HG02870 (cell line): ENCODE data around the gene CCDC92B.
"Not testable (repeated sequence)": the region's sequence is repeated elsewhere in the genome, so short reads cannot be mapped to it uniquely, and the experiment has no call there.

Experiments used
- ATAC-seq: cut with Tn5 transposase; IDR thresholded peaks from one replicate; pipeline ENCODE4 v1.9.1; 2021; ENCODE audit warnings: mild to moderate bottlenecking, moderate library complexity; ENCODE audit not compliant: unreplicated experiment

Gene CCDC92B

DNA sequence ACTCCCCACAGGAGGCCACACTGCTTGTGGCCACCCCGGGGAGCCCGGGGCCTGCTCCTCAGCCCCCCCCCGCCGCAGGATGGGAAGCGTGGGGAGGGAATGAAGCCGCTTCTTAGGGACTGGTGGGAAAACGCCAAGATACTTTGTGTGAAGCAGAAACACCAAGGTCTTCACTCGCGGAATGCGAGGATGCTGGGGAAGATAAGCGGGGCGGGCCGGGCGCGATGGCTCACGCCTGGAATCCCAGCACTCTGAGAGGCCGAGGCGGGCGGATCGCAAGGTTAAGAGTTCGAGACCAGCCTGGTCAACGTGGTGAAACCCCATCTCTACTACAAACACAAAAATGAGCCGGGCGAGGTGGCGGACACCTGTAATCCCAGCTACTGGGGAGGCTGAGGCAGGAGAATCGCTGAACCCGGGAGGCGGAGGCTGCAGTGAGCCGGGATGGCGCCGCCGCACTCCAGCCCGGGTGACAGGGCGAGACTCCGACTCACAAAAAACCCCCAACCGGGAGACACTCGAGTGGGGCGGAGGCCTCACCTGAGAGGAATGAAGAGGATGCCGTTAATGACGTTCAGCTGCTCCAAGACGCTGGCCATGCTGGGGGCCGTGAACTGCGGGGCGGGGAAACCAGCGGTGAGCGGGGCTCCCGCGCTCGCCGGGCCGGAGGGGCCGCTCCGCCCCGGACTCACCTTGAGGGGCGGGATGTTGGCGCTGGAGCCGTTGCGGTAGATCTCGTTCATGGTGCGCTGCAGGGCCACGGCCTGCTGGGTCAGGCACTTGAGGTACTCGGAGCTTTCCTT is 58.2 kb downstream of the CCDC92B start:
- no peak for ATAC-seq

DNA sequence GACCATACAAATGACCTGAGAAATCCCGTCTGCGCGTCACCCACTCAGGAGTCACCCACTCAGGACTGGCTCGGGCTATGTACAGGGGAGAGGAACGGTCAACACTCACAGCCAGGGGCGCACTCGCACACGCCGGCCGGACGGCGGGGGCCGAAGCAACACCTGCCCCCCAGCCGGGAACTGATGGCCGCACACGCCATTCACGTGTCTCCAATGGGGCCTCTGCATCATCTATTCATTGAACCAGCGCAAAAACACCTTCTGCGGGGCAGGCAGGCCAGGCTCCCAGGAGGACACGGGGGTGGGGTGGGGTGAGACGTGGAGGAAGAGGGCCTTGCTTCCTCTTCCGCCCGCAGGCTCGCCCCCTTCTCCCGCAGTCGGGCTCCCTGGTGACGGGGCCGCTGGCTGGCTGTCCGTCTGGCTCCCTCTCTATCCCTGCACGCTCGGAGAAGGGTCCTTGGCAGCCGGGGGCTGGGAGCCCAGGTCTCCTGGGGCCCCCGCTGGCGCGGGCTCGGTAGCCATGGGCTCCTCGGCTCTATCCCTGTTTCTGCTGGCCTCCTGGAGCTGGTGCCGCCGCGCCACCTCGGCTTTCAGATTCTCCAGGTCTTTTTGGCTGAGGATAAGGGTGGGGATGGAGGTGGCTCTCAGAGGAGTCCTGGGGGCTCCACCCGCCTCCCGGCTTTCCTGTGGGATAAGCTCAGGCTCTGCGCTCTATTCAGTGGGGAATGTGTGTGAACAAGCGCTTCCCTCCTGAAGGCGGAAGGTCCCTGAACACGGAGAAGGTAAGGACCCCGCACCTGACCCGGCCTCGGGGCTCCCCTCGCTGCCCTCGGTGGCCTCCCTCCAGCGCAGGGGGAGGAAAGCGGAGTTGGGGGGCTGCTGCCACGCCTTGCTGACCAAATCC is 59.0 kb downstream of the CCDC92B start:
- no peak for ATAC-seq

DNA sequence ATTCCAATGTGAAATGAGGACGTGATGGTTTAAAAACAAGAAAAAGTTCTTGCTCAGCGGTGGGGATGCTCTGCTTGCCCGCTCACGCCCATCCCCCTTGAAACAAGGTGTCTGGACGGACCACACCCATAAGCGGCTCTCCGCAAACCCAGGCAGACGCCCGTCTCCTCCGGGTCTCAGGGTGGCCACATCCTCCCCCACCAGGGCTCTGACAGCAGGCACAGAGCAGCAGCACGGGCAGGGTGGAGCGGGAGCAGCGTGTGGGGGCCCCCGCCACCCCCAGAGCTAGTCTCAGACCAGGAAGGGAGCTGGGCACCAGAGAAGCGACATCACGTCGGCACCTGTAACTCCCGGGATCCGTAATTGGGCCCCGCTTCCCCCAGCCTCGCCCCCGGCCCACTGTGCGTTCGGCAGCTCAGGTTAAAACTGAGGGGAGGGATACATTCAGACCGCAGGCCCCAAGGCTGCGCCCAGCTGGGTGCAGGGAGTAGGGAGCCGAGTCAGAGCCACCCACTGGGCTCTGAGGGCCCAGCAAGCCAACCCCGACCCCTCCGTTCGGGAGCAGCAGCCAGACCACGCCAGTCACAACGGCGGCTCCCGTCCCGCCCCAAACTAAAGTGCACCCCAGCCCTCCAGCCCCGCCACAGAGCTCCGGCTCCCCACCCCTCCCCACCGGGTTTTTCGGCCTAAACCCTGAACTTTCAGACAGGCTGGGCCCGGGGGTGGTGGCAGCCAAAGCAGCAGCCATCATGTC is 59.9 kb downstream of the CCDC92B start:
- ATAC-seq, result no peak

DNA sequence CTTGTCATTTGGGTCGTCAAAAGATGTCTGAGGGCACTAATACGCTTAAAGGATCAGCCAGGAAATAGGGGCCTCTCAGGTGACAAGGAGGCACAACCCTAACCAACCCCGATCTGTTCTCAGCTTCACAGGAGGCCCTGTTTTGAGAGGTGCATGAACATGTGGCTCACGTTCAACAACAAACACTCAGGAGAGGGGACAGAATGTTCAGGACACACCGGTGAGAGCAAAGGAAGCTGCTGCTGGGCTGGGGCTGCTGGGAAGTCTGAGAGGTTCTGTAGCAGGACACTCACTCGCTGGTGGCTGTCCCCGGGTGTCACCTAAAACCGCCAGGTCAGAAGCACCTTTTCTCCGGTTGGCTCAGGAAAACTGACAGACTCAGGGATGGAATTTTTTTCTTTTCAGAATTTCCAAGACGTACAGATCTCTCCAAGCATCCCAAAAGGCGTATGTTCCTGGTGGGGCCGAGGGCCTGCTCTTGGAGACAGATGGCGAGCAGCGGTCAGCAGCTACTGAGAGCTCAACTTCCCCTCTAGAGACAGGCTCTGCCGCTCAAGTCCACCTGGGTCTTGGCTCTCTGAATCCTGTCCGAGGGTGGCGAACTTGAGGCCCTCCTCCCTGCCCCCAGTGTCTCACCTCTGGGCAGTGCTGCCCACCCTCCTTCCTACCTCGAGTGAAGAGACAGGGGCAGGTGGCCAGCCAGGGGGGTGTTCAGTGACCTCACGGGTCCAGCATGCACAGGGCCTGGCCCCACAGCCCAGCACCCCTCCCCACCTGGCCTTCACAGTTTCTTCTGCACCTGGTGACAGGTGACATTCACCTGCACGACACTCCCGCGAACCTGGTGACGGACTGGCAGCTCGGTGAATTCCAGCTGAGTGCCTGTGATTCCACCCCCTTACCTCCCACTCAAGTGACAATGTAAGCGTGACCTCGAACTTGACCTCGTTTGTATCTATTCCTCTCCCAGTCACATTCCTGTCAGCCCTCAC is 60.8 kb downstream of the CCDC92B start:
- no peak for ATAC-seq

DNA sequence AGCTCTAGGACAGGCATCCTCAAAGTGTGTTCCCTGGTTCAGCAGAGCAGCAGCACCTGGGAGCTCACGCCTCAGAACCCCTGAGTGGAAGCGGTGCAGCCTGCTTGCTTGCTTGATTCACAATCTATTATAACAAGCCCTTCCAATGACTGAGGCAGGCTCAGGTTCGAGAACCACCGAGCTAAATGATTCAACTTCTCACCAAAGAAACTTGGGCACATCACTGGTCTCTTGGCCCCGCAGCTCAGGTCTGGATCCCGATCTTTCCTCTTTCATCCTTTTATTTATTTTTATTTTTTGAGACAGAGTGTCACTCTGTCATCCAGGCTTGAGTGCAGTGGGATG is 62.4 kb downstream of the CCDC92B start:
- ATAC-seq, result no peak

DNA sequence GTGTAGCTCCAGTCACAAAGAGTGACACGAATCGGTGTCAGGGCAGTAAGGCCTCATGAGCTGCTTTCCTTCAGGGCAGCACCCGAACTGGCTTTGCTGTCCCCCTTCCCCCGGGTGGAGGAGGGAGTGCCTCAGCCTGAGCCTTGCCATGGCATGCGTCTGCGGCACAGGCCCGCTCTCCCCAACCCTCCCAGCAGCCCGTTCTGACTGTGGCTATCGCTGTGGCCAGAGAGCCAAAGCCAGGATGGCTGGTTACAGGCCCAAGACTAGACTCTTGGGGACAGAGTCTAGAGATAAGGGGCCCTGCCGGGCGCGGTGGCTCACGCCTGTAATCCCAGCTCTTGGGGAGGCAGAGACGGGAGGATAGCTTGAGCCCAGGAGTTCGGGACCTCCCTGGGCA is 63.8 kb downstream of the CCDC92B start:
- no peak for ATAC-seq

DNA sequence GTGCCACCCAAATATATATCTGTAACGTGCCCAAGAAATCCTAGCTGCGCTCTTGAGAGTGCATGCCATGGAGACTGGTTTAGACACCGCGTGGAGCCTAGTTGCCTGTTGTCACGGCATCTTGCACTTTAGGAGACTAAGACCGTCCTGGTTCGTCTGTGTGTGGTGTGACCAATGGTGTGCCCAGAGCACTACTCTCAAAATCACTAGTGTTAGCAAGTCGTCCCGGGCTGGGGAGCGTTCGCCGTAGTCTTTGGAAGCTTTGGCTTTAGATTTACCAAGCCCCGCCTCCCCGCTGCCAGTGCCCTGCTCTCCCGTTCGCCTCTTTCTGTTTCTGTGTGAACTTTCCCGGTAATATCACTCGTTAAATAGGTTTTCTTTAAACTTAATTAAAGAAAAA is 64.9 kb downstream of the CCDC92B start:
- ATAC-seq, result no peak

GRCh38 chr17:2683912-2684311 is 65.5 kb downstream of the CCDC92B start:
- no peak for ATAC-seq

DNA sequence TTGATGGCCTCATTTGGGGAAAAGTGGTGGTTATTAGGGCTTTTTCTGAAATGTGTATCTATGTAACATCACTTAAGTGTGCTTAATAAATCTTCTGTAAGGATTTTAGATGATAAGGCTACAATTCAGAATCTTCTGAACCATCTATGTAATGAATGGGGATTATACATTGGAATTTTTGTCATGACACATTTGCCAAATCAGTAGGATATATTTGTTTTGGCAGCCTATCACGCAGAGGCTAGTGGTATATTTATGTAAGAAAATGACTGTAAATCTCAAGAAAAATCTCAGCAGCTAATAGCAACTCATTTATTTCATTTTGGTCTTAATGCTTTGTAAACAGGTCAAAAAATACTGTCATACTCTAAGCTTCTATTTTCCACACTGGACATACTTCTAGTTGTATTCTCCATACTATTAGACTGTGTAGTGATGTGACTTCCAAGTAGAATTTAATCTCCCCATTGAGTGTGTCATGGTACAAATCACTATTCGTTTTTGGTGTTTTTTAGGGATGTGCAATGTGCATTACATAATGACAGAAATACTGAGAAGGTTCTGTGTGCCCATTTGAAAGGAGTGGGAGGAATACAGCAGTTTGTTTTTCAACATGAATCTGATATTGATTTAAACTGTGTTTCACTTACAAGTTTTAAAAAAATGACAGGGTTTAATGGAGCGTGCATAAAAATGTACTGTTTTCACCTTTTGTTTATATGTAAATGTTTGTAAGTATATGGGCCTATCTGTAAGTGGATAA is 67.1 kb downstream of the CCDC92B start:
- no peak for ATAC-seq

GRCh38 chr17:2681650-2682049 is 67.8 kb downstream of the CCDC92B start:
- no peak for ATAC-seq

DNA sequence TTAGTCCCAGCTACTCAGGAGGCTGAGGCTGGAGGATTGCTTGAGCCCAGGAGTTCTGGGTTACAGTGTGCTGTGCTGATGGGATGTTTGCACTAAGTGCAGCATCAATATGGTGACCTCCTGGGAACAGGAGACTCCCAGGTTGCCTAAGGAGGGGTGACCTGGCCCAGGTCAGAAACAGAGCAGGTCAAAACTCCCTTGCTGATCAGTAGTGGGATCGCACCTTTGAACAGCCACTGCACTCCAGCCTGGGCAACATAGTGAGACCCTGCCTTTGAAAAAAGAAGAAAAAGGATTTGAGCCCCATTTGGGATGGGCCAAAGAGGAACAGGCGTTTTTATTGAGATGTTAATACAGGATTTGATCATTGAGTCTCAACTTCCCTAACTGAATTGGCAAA is 68.5 kb downstream of the CCDC92B start:
- no peak for ATAC-seq

DNA sequence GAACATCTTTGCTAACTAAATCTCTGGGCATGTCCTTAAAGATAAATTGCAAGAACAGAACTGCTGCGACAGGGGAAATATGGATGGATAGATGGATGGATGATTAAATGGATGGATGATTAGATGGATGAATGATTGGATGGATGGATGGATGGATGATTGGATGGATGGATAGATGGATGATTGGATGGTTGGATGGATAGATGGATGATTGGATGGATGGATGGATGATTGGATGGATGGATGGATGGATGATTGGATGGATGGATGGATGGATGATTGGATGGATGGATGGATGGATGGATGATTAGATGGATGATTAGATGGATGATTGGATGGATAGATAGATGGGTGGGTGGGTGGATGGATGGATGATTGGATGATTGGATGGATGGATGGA is 70.2 kb downstream of the CCDC92B start:
- ATAC-seq, result not testable (repeated sequence)
